Neural cell (in vitro differentiated cells): Measurements from ENCODE around the gene GRK7. TPM values are rescaled to one million over a fixed set of nuclear protein-coding genes. Genes with fewer than 3 reads are reported as not detected.

Source experiments
- H2AFZ ChIP-seq: fragments of 200-600, 300-800 bp; sonication (generic), shearing (Covaris generic); 2 replicates; pipeline ENCODE4 v1.6.0; 2014; ENCODE audit warnings: low read depth, mild to moderate bottlenecking, antibody characterized with exemption, low read length, moderate library complexity
- H3F3A ChIP-seq: fragments of 200-600 bp; shearing (Covaris generic); 2 replicates; pipeline ENCODE4 v1.6.1; 2016; ENCODE audit warnings: mild to moderate bottlenecking, moderate library complexity, mixed read lengths, antibody characterized with exemption, low read length; ENCODE audit not compliant: insufficient read depth, poor library complexity, severe bottlenecking
- H3K27ac ChIP-seq: fragments of 200-600, 300-800 bp; sonication (generic), shearing (Covaris generic); 2 replicates; pipeline ENCODE4 v1.5.1; 2014; ENCODE audit warnings: mild to moderate bottlenecking, low read length, moderate library complexity
- H3K27me3 ChIP-seq: fragments of 300-800, 200-600 bp; sonication (generic), shearing (Covaris generic); 2 replicates; pipeline ENCODE4 v1.6.0; 2014; ENCODE audit warnings: mild to moderate bottlenecking, low read depth, low read length, moderate library complexity; ENCODE audit not compliant: insufficient read depth
- H3K36me3 ChIP-seq: fragments of 300-800, 200-600 bp; sonication (generic), shearing (Covaris generic); 2 replicates; pipeline ENCODE4 v1.5.1; 2014; ENCODE audit warnings: mild to moderate bottlenecking, antibody characterized with exemption, low read length, moderate library complexity; ENCODE audit not compliant: insufficient read depth
- H3K4me2 ChIP-seq: fragments of 300-800, 200-600 bp; sonication (generic), shearing (Covaris generic); 2 replicates; pipeline ENCODE4 v1.6.0; 2014; ENCODE audit warnings: mild to moderate bottlenecking, low read length
- H3K4me3 ChIP-seq: fragments of 300-800, 200-600 bp; sonication (generic), shearing (Covaris generic); 2 replicates; pipeline ENCODE4 v1.5.1; 2014; ENCODE audit warnings: mild to moderate bottlenecking, low read length, moderate library complexity
- H3K79me2 ChIP-seq: fragments of 200-600 bp; shearing (Covaris generic); replicated peaks from 2 replicates; pipeline ENCODE4 v1.6.0; 2014; ENCODE audit warnings: mild to moderate bottlenecking, low read length, moderate library complexity; ENCODE audit not compliant: insufficient read depth
- H3K9ac ChIP-seq: fragments of 300-800, 200-600 bp; sonication (generic), shearing (Covaris generic); 2 replicates; pipeline ENCODE4 v1.6.1; 2016; ENCODE audit warnings: mild to moderate bottlenecking, low read length, mixed read lengths
- H3K9me2 ChIP-seq: fragments of 200-600 bp; shearing (Covaris generic); 2 replicates; pipeline ENCODE4 v1.6.1; 2016; ENCODE audit warnings: mild to moderate bottlenecking, low read length, mixed read lengths; ENCODE audit not compliant: insufficient read depth
- H3K9me3 ChIP-seq: fragments of 200-600, 300-800 bp; sonication (generic), shearing (Covaris generic); 2 replicates; pipeline ENCODE4 v1.6.1; 2016; ENCODE audit warnings: mild to moderate bottlenecking, mixed run types, low read length, moderate library complexity, mixed read lengths
- H4K20me1 ChIP-seq: fragments of 200-600 bp; shearing (Covaris generic); 2 replicates; pipeline ENCODE4 v1.6.1; 2016; ENCODE audit warnings: mild to moderate bottlenecking, mixed run types; ENCODE audit not compliant: insufficient read depth
- EP300 ChIP-seq: fragments of 450-650 bp; conservative IDR thresholded peaks from 2 replicates; pipeline ENCODE4 v1.6.1; 2014; ENCODE audit warnings: antibody characterized with exemption, mild to moderate bottlenecking, moderate library complexity; ENCODE audit not compliant: poor library complexity, severe bottlenecking
- EZH2 ChIP-seq: fragments of 200-600, 300-800 bp; shearing (Covaris generic), sonication (generic); IDR thresholded peaks from 2 replicates; pipeline ENCODE4 v1.6.1; 2014; ENCODE audit warnings: antibody characterized with exemption, low read length, borderline replicate concordance, mild to moderate bottlenecking; ENCODE audit not compliant: insufficient read depth, poor library complexity, severe bottlenecking
- MXI1 ChIP-seq: fragments of 450-650 bp; conservative IDR thresholded peaks from 2 replicates; pipeline ENCODE4 v1.6.1; 2014; ENCODE audit warnings: antibody characterized with exemption, mild to moderate bottlenecking; ENCODE audit not compliant: poor library complexity, severe bottlenecking
- POLR2AphosphoS5 ChIP-seq: IDR thresholded peaks from 2 replicates; pipeline ENCODE4 v1.6.1; 2012
- RAD21 ChIP-seq: fragments of 450-650 bp; conservative IDR thresholded peaks from 2 replicates; pipeline ENCODE4 v1.6.1; 2014; ENCODE audit warnings: antibody characterized with exemption, mild to moderate bottlenecking, moderate library complexity
- SMC3 ChIP-seq: fragments of 450-650 bp; conservative IDR thresholded peaks from 2 replicates; pipeline ENCODE4 v1.6.1; 2014; ENCODE audit warnings: antibody characterized with exemption, mild to moderate bottlenecking, moderate library complexity; ENCODE audit not compliant: poor library complexity
- TAF1 ChIP-seq: IDR thresholded peaks from 2 replicates; pipeline ENCODE4 v1.6.1; 2012; ENCODE audit warnings: low read depth
- polyA plus RNA-seq: library from polyadenylated mRNA; depleted of rRNA; stranded (reverse); fragments of >200 nt; gene quantifications from 2 replicates; pipeline ENCODE4 v1.2.3, GENCODE V29; 2014
- TF ChIP-seq, protein P1 (sequence below): IDR thresholded peaks from 2 replicates; pipeline ENCODE4 v1.6.1; 2012; ENCODE audit warnings: borderline replicate concordance
- TF ChIP-seq, protein P2 (sequence below): fragments of 450-650 bp; IDR thresholded peaks from 2 replicates; pipeline ENCODE4 v1.5.1; 2014; ENCODE audit warnings: antibody characterized with exemption, mild to moderate bottlenecking, moderate library complexity; ENCODE audit not compliant: poor library complexity, severe bottlenecking

GRK7 gene
- polyA plus RNA-seq, 1 donor from 2014 or later: not detected

DNA sequence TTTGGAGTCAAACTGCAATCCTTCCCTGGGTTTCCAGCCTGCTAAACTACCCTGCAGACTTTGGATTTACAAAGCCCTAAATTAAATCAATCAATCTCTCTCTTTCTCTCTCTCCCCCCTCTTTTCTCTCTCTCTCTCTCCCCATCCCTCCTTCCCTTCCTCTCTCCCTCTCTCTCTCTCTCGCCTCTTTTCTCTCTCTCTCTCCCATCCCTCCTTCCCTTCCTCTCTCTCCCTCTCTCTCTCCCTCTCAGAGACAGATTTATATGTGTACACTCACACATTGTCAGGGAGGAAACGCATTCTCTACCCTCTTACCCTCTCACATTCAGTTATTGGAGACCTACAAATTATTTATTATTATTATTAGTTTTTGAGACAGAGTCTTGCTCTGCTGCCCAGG, 47.0 kb downstream of the GRK7 start:
- H3K36me3 ChIP-seq: no peaks in the 10 kb centered on the region
- no peaks in the 10 kb centered on the region for H3K79me2 ChIP-seq
- no peak overlapping the region for H3K9ac ChIP-seq
- H3K27ac ChIP-seq: no peak overlapping the region
- no peak overlapping the region for H2AFZ ChIP-seq
- H3K9me2 ChIP-seq: no peaks in the 10 kb centered on the region
- H3K4me3 ChIP-seq: no peak overlapping the region
- TF ChIP-seq MXI1: no peak
- no peak for TF ChIP-seq SMC3
- no peak for TF ChIP-seq EP300
- TF ChIP-seq, protein P1, sequence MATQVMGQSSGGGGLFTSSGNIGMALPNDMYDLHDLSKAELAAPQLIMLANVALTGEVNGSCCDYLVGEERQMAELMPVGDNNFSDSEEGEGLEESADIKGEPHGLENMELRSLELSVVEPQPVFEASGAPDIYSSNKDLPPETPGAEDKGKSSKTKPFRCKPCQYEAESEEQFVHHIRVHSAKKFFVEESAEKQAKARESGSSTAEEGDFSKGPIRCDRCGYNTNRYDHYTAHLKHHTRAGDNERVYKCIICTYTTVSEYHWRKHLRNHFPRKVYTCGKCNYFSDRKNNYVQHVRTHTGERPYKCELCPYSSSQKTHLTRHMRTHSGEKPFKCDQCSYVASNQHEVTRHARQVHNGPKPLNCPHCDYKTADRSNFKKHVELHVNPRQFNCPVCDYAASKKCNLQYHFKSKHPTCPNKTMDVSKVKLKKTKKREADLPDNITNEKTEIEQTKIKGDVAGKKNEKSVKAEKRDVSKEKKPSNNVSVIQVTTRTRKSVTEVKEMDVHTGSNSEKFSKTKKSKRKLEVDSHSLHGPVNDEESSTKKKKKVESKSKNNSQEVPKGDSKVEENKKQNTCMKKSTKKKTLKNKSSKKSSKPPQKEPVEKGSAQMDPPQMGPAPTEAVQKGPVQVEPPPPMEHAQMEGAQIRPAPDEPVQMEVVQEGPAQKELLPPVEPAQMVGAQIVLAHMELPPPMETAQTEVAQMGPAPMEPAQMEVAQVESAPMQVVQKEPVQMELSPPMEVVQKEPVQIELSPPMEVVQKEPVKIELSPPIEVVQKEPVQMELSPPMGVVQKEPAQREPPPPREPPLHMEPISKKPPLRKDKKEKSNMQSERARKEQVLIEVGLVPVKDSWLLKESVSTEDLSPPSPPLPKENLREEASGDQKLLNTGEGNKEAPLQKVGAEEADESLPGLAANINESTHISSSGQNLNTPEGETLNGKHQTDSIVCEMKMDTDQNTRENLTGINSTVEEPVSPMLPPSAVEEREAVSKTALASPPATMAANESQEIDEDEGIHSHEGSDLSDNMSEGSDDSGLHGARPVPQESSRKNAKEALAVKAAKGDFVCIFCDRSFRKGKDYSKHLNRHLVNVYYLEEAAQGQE: no peak
- TF ChIP-seq, protein P2, sequence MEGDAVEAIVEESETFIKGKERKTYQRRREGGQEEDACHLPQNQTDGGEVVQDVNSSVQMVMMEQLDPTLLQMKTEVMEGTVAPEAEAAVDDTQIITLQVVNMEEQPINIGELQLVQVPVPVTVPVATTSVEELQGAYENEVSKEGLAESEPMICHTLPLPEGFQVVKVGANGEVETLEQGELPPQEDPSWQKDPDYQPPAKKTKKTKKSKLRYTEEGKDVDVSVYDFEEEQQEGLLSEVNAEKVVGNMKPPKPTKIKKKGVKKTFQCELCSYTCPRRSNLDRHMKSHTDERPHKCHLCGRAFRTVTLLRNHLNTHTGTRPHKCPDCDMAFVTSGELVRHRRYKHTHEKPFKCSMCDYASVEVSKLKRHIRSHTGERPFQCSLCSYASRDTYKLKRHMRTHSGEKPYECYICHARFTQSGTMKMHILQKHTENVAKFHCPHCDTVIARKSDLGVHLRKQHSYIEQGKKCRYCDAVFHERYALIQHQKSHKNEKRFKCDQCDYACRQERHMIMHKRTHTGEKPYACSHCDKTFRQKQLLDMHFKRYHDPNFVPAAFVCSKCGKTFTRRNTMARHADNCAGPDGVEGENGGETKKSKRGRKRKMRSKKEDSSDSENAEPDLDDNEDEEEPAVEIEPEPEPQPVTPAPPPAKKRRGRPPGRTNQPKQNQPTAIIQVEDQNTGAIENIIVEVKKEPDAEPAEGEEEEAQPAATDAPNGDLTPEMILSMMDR: no peak
- TF ChIP-seq EZH2: no peak
- no peak for TF ChIP-seq POLR2AphosphoS5
- no peak for TF ChIP-seq RAD21
- TF ChIP-seq TAF1: no peak
- H3K27me3 ChIP-seq: no peaks in the 10 kb centered on the region
- H4K20me1 ChIP-seq: no peaks in the 10 kb centered on the region
- no peaks in the 10 kb centered on the region for H3F3A ChIP-seq
- no peaks in the 10 kb centered on the region for H3K9me3 ChIP-seq
- H3K4me2 ChIP-seq: no peak overlapping the region

GRCh38 chr3:141811348-141811747, 48.1 kb downstream of the GRK7 start:
- no peak for TF ChIP-seq MXI1
- TF ChIP-seq EZH2: no peak
- TF ChIP-seq POLR2AphosphoS5: no peak

GRCh38 chr3:141812084-141812483, 48.9 kb downstream of the GRK7 start:
- H3K9me3 ChIP-seq: no peaks in the 10 kb centered on the region
- no peak overlapping the region for H3K27ac ChIP-seq
- no peaks in the 10 kb centered on the region for H3K79me2 ChIP-seq
- no peaks in the 10 kb centered on the region for H4K20me1 ChIP-seq
- no peaks in the 10 kb centered on the region for H3K9me2 ChIP-seq
- no peaks in the 10 kb centered on the region for H3K36me3 ChIP-seq
- no peaks in the 10 kb centered on the region for H3K27me3 ChIP-seq
- no peak overlapping the region for H3K4me2 ChIP-seq
- no peak overlapping the region for H3K4me3 ChIP-seq
- H3K9ac ChIP-seq: no peak overlapping the region
- no peak for TF ChIP-seq MXI1
- TF ChIP-seq, protein P1: no peak
- TF ChIP-seq EZH2: no peak
- TF ChIP-seq TAF1: no peak
- no peak for TF ChIP-seq EP300
- no peak for TF ChIP-seq RAD21
- TF ChIP-seq SMC3: no peak
- TF ChIP-seq, protein P2: no peak
- TF ChIP-seq POLR2AphosphoS5: no peak
- no peak overlapping the region for H2AFZ ChIP-seq
- no peaks in the 10 kb centered on the region for H3F3A ChIP-seq

More at GRCh38 chr3:141811348-141811747, 48.1 kb downstream of the GRK7 start:
- H4K20me1 ChIP-seq: no peaks in the 10 kb centered on the region
- no peaks in the 10 kb centered on the region for H3K9me2 ChIP-seq
- no peaks in the 10 kb centered on the region for H3K9me3 ChIP-seq
- H3K36me3 ChIP-seq: no peaks in the 10 kb centered on the region
- H3K4me2 ChIP-seq: no peak overlapping the region
- H3K9ac ChIP-seq: no peak overlapping the region
- H3K27ac ChIP-seq: no peak overlapping the region
- H3K4me3 ChIP-seq: no peak overlapping the region
- H3K79me2 ChIP-seq: no peaks in the 10 kb centered on the region
- H2AFZ ChIP-seq: no peak overlapping the region
- H3F3A ChIP-seq: no peaks in the 10 kb centered on the region
- no peaks in the 10 kb centered on the region for H3K27me3 ChIP-seq
